Measurements from ENCODE around the gene ELOB. TPM values are rescaled to one million over a fixed set of nuclear protein-coding genes. Genes with fewer than 3 reads are reported as not detected.

ELOB gene
- total RNA-seq, 1 donor from 2014 or later, result 314 TPM

Other genes starting within 250 kb of the ELOB start
- not detected in 2 replicates for gene CEMP1, start 245.9 kb downstream of the ELOB start, total RNA-seq
- 17.9 and 25.9 TPM in 2 replicates for gene PDPK1, start 239.3 kb downstream of the ELOB start, total RNA-seq
- 25.2 and 27.6 TPM in 2 replicates for gene KCTD5, start 94.8 kb downstream of the ELOB start, total RNA-seq
- 0.09 and 0.51 TPM in 2 replicates for gene PRSS27, start 57.1 kb downstream of the ELOB start, total RNA-seq
- 59.5 and 66.2 TPM in 2 replicates for gene SRRM2, start 24.6 kb downstream of the ELOB start, total RNA-seq
- not detected in 2 replicates for gene PRSS33, start 10.3 kb upstream of the ELOB start, total RNA-seq
- gene PRSS41, start 21.2 kb upstream of the ELOB start, total RNA-seq, result not detected in 2 replicates
- gene PRSS21, start 40.0 kb upstream of the ELOB start, total RNA-seq, result 1.0 and 2.1 TPM in 2 replicates
- 0.19 and 0.68 TPM in 2 replicates for gene ZG16B, start 53.0 kb upstream of the ELOB start, total RNA-seq
- not detected in 2 replicates for gene PRSS22, start 80.9 kb upstream of the ELOB start, total RNA-seq
- 36.0 and 72.2 TPM in 2 replicates for gene FLYWCH2, start 105.9 kb upstream of the ELOB start, total RNA-seq
- gene FLYWCH1, start 134.7 kb upstream of the ELOB start, total RNA-seq, result 39.5 and 41.0 TPM in 2 replicates
- not detected in 2 replicates for gene KREMEN2, start 187.0 kb upstream of the ELOB start, total RNA-seq
- 9.4 and 12.8 TPM in 2 replicates for gene PAQR4, start 192.1 kb upstream of the ELOB start, total RNA-seq
- 4.4 and 10.6 TPM in 2 replicates for gene PKMYT1, start 203.2 kb upstream of the ELOB start, total RNA-seq
- not detected in 2 replicates for gene CLDN9, start 235.6 kb upstream of the ELOB start, total RNA-seq
- not detected in 2 replicates for gene CLDN6, start 240.9 kb upstream of the ELOB start, total RNA-seq
- 45.4 and 48.2 TPM in 2 replicates for gene TNFRSF12A, start 243.1 kb upstream of the ELOB start, total RNA-seq
- gene HCFC1R1, start 246.7 kb upstream of the ELOB start, total RNA-seq, result 2.6 and 5.2 TPM in 2 replicates
- gene THOC6, start 246.8 kb upstream of the ELOB start, total RNA-seq, result 21.4 and 25.4 TPM in 2 replicates

Measured in dermis blood vessel endothelial cell (primary cell).